Cerebellar nuclear complex (tissue), 1 donor: Measurements from ENCODE around the gene MGMT.

ENCODE experiments used
- DNase-seq, 2 experiments: peaks; one replicate each; lab custom pipeline; 2025; lab: John Stamatoyannopoulos, UW

MGMT gene

DNA sequence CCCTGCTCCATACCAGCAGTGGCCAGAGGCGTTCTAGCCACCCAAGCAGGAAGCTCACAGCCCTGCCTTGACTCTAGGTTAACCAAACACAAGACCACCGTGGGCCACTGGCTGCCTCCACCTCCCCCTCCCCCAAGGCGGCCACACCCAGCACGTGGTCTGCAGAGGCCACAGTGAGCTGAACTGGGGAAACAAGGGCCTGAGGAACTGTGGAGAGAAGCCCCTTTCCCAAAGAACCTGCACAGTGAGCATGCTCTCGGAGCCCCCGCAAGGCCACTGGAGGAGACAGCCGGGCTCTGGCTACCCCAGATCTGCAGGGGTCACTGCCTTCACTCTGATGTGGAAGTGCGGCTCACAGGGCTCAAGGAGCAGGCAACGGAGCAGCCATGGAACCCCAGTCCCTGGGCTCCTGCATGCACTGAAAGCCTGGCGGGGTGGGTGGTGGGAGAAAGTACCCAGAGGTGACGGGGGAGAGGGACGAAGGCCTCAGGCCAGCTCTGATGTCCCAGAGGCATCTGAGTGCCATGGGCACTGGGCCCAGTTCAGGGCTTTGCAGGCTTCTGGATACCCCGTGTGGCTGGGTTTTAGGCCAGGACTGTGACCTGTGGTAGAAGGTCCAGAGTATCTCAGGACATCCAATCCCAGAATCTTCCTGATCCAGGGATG lies 307.8 kb downstream of the MGMT start:
- DNase-seq, result no peak

DNA sequence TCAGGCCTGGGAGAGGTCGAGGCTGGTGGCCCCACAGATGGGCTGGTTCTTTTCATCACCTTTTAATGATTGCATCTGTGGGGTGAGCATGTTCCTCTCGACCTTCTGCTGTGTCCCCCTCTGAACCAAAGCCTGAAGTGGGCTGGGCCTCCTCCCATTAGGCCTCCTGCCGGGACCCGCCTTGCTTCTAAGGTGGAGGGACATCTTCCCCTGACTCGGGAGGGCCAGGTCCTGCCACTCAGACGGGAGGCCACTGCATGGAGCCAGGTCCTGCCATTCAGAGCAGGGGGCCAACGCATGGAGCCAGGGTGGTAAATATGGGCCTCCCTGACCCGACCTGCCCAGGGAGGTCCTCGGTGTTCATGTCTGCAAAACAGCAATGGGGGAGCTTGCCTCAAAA lies 308.6 kb downstream of the MGMT start:
- DNase-seq, result no peak

DNA sequence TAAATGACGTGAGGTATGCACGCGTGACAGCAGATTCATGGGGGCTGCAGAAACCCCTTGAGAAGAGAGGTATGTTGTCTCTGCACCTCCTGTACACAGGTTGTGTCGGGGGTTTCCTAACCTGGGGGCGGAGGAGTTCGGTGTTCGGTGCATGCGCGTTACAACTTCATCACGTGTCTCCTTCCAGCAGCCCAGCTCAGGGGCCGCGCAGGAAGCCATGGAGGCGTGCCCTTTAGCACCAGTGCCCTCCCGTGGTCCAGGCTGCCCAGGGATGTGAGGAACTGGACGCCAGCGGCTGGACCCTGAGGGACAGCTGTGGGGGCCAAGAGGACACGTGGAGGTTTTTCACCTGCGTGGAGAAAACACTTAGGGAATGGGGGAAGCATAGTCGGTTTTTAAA lies 310.6 kb downstream of the MGMT start:
- DNase-seq, result no peak

DNA sequence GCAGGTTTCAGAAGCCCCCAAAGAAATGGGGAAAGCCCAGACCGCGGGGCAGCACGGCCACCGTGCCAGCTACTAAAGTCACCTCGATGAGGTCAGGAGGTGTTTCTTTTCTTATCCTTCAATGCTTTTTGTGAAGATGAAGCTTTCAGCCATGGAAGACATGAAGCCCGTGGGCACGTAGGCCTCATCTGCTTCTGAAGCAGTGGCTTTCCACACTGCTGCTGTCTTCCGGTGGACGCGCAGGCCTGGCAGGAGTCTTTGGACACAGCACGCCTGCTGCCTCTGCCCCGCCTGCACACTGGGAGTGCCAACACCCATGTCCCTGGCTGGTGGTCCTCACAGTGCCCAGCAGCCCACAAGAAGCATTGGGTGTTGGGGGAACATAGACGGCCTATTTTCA lies 311.5 kb downstream of the MGMT start:
- DNase-seq, result no peak

DNA sequence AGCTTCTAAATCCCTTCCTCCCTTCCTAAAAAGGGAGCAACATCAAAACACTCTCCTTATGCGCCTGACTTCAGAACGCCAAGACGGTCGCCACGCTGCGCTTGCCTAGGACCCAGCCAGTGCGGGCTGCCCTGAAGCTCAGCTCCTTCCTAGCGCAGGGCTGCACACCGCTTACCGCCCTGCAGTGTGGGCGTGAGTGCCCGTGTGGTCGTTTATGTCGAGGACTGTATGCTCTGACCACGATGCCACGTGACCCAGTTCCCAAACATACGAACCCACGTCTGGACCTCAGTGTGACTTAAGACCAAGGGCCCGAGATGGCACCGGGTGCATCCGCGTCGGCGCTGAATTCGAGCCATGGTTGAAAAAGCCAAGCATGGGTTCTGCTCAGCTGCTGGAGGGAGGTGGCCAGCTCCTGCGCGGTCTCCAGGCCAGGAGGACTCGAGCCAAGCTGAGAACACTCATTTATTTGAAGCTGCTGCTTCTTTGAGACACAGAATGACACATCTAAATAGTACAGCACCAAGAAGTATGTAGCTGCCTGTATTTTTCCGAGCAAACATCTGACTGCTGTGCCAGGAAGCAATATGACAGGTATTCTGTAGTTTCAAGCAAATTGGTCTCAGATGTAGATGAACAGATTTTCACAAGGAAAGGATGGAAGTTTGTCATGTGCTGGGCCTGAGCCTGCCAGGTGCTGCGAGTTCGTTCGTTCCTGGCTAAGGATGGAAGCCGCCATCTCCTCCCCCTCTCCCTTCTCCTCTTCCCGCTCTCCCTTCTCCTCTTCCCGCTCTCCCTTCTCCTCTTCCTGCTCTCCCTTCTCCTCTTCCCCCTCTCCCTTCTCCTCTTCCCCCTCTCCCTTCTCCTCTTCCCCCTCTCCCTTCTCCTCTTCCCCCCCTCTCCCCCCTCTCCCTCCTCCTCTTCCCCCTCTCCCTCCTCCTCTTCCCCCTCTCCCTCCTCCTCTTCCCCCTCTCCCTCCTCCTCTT lies 312.4 kb downstream of the MGMT start:
- no peak for DNase-seq

DNA sequence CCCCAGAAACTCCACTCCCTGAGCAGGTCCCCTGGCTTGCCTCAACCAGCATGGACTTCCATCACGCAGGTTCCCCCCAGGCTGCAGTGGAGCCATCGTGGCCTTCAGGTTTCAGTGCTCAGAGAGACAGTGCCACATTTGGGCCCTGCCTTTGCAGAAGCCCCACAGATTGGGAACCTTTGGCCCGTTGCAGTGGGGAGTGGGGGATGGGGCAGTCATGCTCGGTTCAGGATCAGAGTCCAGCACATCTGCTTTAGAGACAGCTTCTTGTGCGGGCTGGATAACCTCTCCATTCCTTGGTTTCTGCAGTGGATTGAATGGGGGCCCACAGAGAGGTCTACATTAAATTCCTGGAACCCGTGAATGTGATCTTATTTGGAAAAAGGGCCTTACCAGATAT lies 313.2 kb downstream of the MGMT start:
- no peak for DNase-seq

DNA sequence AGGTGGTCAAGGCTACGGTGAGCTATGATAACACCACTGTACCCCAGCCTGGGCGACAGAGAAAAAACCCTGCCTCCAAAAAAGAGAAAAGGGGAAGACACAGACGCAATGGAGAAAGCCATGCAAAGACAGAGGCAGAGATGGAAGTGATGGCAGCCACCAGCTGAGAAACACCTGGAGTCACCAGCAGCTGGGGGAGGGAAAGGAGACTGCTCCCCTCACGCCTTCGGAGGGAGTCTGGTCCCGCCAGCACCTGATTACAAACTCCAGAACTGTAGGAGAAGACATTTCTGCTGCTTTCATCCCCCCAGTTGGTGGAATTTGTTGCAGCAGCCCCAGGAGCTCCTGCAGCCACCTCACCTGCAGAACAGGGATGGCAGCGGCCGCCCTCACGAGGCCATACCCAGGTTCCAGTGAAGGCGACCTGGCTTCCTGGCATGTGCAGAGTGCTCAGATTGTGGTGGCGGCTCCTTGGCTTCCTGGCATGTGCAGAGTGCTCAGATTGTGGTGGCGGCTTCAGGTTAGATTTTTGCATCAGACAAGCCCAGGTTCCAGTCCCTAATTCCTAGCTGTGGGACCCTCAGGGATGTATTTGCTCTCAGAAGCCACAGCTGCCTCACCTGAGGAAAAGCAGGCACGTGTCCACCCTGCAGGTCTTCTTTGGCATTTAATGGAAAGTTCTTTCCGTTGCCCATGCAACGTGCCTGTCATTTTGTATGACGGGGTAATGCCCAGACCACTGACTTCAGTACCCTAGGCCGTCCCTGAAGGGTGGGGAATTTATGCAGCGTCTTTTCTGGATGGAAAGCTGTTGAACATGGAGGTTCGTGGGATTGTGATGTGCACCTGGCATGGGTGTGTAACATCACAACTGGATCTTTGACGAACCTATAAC lies 314.1 kb downstream of the MGMT start:
- DNase-seq, result no peak

DNA sequence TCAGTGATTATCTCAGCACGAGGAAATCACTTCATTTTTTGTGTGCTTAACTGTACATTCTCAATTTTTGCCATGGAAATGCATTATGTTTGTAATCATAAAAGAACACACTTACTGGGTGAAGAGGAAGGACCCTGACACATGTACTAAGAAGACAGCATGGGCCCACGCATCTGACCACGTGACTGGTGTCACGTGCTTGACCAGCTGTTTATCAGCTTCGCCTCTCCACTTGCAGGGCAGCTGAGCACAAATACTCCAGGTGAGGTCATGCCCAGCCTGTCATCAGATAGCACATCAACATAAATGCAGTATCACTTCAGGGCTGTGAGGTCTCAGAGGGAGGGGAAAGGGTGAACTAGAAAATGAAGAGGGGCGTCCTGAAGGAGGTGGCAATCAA lies 317.2 kb downstream of the MGMT start:
- no peak for DNase-seq

DNA sequence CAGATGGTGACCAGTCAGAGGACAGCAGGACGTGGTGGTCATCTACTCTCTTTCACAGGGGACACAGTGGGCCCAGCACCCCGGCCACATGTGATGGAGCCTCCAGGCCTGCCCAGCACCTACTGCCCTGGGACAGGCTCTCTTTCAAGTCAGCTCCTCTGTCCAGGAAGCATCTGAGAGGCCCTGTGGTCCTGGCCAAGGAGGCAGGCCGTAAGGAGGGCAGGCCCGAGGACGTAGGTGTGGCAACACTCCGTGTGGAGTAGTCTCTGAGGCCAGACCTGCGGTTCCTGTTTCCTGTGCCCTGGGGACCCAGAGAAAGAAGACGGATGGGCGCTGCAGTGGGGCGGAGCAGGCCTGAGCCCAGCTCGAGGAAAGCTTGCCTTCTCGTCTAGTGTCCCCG lies 317.9 kb downstream of the MGMT start:
- no peak for DNase-seq

DNA sequence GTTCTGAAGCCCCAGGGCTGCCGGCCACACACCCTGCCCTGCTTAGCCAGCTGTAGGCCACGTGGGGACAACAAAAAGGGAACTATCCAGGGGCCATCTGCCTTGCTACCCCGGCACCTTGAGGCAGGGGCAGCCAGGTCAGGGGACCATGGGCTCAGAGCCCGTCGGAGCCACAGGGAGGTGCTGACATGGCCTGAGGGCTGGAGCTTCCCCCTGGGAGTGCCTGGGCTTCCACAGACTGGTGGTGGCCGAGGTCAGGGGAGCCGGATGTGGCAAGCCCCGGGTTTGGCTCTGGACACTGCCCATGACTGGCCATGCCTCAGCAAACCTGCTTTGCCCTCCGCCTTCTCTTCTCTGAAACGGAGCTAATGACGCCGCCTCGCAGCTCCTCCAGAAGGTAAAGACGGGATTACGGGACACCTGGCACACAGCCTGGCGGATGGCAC lies 318.5 kb downstream of the MGMT start:
- no peak for DNase-seq

DNA sequence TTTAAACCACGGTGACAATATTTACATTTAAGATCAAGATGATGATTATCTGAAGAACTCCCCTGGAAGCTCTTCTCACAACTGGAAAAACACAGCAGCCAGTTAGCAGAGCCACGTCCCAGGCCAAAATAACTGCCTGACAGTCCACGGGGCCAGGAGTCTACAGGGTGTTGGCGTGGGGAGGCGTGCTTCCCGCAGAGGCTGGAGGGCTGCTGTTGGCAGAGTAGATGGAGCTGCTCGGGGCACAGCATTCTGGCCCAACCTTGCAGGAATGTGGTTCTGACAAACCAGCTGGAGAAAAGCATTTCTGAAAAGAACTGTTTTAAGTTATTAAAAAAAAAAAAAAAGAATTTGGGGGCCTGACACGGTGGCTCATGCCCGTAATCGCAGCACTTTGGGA lies 319.2 kb downstream of the MGMT start:
- DNase-seq, result no peak

DNA sequence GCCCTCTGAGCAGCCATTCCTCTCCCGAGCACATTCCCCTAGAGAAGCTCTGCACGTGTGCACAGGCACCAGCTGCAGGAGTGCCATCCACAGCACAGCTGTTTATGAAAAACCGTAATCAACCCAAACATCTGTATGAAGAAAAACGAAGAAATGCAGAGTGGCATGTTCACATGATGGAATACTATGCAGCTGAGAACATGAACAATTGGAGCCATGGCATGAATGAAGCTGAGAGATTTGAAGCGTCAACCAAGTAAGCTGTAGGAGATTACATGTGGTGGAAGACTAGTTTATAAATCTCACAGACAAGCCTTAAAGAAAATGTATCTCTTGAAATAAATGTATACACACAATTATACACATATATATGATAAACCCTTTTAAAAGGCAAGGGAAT lies 320.5 kb downstream of the MGMT start:
- no peak for DNase-seq

DNA sequence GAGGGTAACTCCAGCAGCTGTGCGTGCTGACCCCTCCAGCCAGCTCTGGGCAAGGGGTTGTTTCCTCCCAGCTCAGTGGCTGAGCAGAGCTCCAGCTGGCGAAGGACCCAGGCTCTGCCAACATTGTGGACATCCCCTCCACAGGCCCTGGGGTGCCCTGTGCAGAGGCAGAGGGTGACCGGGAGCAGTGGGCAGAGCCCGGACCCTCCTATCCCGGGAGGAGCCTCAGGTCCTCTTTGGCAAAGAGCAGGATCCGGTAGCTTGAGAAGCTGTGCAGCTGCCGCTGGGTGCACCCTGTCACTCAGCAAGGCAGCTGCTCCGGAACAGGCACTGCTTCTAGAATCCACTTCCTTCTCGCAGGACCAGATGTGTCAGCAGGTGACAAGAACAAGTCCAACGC lies 321.2 kb downstream of the MGMT start:
- DNase-seq, result no peak

DNA sequence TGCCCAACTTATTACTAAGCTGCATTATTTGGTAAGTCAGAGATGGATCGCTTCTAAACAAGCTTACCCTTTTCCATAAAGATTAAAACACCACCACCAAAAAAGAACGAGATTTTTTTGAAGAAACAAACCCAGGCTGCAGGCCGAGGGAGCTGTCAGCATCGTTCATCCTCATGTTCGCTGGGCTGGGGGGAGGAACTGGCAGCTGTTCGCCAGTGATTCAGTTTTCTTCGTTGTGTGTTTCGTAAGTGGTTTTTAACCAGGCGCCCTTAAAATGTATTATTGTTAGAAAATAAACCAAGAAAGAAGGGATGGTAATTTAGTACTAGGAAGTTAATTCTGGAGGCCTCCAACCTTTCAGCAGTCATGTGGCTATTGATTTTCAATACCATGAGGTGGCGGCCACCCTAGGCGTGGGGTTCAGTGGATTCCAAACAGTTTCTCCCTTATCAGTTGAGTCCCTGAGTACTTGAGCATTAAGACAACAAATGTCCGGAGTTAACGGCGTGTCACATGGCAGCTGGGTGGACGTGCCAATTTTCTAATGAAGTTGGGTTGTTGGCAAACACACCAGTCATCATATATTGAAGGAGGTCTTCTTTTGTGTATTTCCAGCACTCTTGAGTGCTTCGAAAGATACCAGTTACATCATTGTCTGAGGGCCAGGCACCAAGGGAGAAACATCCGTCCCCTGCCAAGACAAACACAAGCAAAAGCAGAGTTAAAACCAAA lies 323.8 kb downstream of the MGMT start:
- DNase-seq, result no peak

DNA sequence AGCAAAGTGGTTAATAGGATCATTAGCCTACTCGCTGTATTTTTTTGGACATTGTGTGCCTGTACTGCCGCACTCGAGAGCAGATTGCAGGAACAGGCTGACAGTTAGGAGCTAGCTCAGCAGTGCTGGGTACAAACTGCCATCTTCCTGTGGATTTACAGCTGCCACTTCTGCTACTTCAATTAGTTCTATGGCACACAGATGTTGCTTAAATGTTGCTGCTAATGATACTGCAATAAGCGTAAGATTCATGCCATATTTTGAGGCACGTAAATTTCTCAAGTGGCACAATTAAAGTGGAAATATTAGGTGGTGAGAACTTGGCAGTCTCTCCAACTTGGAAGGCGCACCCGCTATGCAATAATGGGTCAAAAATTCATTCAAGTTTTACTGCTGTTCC lies 325.1 kb downstream of the MGMT start:
- DNase-seq, result no peak

DNA sequence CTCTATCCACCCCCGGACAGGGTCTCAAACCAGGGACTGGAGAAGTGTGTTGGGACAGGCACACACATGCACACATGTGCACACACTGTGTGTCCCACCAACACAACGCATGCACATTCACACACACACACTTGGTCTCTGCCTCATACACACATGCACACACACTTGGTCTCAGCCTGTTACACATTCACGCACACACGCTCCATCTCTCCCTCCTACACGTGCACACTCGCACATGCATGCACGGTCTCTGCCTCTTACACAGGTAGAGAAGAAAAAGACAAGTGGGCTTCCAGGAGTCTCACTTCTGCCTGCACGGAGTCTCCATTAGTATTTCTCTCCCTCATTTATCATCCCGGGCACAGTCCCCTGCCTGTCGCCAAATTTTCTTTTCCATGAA lies 325.8 kb downstream of the MGMT start:
- DNase-seq, result no peak

DNA sequence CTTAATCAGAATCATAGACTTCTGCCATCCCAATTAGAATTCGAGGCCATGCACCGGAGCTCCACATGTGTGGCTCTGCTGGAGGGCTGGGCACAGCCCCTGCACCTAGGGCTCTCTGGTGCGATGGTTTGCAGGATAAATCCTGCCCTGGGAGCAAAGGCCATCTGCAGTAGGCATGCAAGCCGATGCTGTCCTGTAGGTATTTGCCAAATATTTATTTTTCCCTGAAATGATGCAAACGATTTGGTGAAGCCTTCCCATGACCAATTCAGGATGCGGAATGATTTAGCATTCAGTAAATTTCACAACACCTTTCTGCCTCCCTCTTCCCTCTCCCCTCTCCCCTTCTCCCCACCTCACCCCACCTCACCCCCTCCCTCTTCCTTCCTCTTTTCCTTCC lies 326.4 kb downstream of the MGMT start:
- DNase-seq, result no peak

DNA sequence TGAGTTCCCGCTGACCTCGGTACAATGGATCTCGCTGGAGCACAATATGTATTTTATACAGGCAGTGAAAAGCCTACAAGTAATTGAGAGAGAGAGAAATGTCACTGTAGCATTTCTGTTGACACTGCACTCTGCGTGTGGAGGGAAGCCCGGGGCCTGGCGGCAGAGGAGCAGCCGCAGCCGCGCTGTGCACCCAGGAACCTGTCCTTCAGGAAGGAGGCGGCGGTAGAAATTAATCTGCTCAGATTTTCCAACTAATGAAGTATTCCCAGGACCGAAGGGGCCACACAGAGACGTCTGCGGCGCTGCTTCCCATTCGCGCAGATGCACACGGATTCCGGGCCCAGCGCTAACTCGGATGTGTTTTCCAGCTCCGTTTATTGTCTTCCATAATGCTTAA lies 327.0 kb downstream of the MGMT start:
- DNase-seq, result no peak

DNA sequence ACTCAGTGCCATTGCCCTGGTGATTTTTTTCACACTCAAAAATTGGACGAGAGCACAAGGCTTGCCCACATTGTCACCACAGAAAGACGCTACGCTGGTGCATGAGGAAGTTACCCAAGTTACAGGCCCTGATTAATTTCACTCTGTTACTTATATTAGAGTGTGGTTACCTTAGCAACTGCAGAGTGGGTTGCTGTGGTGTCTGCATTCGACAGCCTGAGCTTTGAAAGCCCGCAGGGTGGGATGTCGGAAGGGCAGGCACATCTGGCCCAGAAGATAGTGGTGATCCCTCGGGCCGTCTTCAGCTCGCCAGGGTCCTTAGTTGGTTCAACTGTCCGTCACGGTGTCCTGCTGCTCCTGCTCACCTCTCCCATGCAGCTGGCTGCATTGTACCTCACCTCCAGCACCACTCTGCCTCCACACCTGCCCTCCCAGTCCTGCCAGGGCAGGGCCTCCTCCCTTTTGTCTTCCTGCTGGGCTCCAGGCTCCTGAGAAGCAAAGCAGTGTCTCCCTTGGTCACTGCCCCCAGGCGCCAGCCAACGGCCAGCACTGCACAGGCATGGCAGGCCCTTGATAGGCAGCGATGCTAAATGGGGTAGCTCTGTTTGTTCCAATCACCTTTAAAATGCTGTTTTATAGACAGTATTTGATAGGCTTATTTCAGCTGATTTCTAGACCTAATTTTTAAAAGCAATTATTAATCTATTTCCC lies 329.8 kb downstream of the MGMT start:
- DNase-seq, result no peak

DNA sequence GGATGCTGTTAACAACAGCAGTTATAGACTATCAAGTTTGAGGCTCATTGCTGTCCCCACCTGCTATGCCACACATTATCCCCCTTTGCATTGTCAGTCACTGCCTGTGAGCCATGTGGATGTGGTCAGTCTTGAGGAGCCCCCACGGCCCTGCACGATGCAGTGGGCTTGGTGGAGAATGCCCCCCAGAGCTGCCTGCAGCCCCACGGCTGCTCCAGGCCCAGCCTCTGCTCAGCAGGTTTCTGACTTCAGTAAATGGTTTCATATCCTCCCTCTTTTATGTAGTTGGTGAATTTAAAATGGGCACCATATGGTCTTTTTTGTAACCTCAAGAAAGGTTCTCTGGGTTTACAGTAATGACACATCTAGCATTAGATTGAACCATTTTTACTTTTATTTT lies 332.9 kb downstream of the MGMT start:
- DNase-seq, result no peak

DNA sequence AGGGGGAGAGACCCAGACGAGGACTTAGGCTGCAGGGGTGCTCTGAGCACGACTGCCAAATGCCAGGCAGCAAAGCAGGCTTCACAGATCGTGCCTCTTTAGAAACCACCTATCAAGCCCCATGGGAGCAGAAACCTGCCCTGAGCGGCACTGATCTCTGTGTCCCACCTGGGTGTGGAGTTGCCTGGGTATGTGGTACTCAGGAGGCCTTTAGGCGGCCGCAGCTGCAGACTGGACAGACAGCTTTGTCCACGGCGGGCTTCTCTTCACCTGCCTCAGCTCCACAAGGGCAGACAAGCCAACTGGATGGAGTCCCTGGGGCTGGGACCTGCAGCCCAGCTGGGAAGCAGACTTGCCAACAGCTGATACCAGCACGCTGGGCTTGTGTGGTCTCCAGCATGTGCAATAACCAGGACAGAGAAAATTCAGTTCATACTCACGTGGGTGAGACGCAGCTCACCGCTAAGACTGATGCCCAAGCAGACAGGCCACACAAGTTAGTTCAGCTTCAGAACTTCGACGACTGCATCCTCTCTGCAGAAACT lies 333.8 kb downstream of the MGMT start:
- no peak for DNase-seq
